Neural progenitor cell (in vitro differentiated cells): ENCODE measurements around the gene B3GAT3.

ENCODE experiments used
- CTCF ChIP-seq: fragments of 200-600 bp; sonication (generic); IDR thresholded peaks from 2 replicates; pipeline ENCODE4 v1.5.1; 2017; ENCODE audit warnings: antibody characterized with exemption, mild to moderate bottlenecking
- EZH2 ChIP-seq: fragments of 200-600 bp; sonication (generic); IDR thresholded peaks from 2 replicates; pipeline ENCODE4 v1.6.1; 2017; ENCODE audit warnings: antibody characterized with exemption, mild to moderate bottlenecking, moderate library complexity
- EZH2phosphoT487 ChIP-seq: fragments of 200-600 bp; sonication (generic); IDR thresholded peaks from 2 replicates; pipeline ENCODE4 v1.6.1; 2017; ENCODE audit warnings: antibody characterized with exemption

- TF ChIP-seq CTCF (no peak), EZH2 (no peak), EZH2phosphoT487 (no peak)
These were observed 43.9 kb upstream of the B3GAT3 start for GRCh38 chr11:62665599-62666258.
